Measurements from ENCODE around the gene DYNLT2B. TPM values are rescaled to one million over a fixed set of nuclear protein-coding genes. Genes with fewer than 3 reads are reported as not detected.
A peak's percentile ranks its signal among the peaks of the same experiment; 100 is the strongest.

Gene DYNLT2B
- total and polyA plus RNA-seq, 3 donors from 2014 or later: 19.4 to 59.7 (median 29.1) TPM

DNA sequence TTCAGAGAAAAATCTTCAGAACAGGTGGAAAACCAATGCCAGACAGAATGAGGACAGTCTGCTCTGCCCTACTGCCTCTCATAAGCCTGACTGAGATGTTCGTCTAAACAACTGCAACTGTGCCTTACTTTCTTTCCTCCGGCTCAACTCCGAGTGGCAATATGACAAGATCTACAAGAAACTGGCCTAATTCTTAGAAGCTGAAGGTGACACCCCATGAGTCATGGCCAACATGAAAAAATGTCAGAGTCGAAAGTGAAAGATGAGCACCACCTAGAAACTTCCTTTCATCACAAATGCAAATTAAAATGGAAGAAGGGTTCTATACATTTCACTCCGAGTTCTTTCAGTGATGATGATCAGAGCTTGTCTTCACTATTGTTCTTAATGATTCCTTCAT is 43.5 kb downstream of the DYNLT2B start:
- H3K9me3 ChIP-seq: no peaks in the 10 kb centered on the region
- DNase-seq: no peak
- TF ChIP-seq POLR2A (IDR thresholded peaks at IDR 0.05): no peak
- TF ChIP-seq, protein P1, sequence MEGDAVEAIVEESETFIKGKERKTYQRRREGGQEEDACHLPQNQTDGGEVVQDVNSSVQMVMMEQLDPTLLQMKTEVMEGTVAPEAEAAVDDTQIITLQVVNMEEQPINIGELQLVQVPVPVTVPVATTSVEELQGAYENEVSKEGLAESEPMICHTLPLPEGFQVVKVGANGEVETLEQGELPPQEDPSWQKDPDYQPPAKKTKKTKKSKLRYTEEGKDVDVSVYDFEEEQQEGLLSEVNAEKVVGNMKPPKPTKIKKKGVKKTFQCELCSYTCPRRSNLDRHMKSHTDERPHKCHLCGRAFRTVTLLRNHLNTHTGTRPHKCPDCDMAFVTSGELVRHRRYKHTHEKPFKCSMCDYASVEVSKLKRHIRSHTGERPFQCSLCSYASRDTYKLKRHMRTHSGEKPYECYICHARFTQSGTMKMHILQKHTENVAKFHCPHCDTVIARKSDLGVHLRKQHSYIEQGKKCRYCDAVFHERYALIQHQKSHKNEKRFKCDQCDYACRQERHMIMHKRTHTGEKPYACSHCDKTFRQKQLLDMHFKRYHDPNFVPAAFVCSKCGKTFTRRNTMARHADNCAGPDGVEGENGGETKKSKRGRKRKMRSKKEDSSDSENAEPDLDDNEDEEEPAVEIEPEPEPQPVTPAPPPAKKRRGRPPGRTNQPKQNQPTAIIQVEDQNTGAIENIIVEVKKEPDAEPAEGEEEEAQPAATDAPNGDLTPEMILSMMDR (IDR thresholded peaks at IDR 0.05): no peak
- peaks cover 7% of the 10 kb centered on the region for H3K4me1 ChIP-seq
- no peaks in the 10 kb centered on the region for H3K27me3 ChIP-seq
- H3K4me3 ChIP-seq: no peak overlapping the region
- WGBS, 2 donors: 70 to 90% methylated on average over 5 of the region's 5 CpGs
- no peaks in the 10 kb centered on the region for H3K36me3 ChIP-seq (ENCODE audit: low read depth, missing control alignments)
- no peak overlapping the region for H3K27ac ChIP-seq
- intact Hi-C loops (cut with DNase I; ENCODE audit: low total_unique reads): no loop called here

DNA sequence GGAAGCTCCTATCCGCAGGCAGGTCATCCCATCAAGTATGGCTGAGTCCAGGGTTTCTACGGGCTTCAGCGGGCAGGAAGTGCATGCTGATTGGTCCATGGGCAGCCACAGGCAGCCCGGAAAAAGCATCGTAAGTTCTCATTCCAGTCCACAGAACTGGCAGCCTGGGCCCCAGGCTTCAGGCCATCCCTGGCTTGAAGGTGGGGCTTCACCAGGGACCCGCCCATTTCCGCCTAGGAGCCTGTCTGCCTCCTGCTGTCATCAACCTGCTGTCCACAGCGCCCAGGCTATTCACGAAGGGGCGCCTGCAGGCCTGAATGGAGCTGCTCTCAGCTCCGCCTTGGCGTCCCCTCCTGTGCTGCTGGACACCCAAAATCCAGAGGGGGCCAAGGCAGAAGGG is 44.4 kb downstream of the DYNLT2B start:
- intact Hi-C loops (cut with DNase I; ENCODE audit: low total_unique reads): no loop called here

GRCh38 chr3:196272826-196273225 is 45.2 kb downstream of the DYNLT2B start:
- Histone ChIP-seq H3K4me3 (peak overlapping the region in 1 of 2 donors; percentile 13), H3K9me3 (no peaks in the 10 kb centered on the region), H3K27ac (no peak overlapping the region), H3K4me1 (peaks cover 7% of the 10 kb centered on the region), H3K36me3 (ENCODE audit: low read depth, missing control alignments) (no peaks in the 10 kb centered on the region), H3K27me3 (no peaks in the 10 kb centered on the region)
- TF ChIP-seq, protein P1 (IDR thresholded peaks at IDR 0.05): no peak
- TF ChIP-seq POLR2A (IDR thresholded peaks at IDR 0.05): no peak
- no peak for DNase-seq
- WGBS, 2 donors: 66 to 92% methylated on average over 11 to 12 of the region's 14 CpGs
- intact Hi-C loops (cut with DNase I; ENCODE audit: low total_unique reads): no loop called here

More for the DNA sequence above, 44.4 kb downstream of the DYNLT2B start:
- Histone ChIP-seq H3K27ac (no peak overlapping the region), H3K4me3 (peak overlapping the region in 1 of 2 donors; percentile 13), H3K27me3 (no peaks in the 10 kb centered on the region), H3K4me1 (peaks cover 3% of the 10 kb centered on the region), H3K36me3 (ENCODE audit: low read depth, missing control alignments) (no peaks in the 10 kb centered on the region), H3K9me3 (no peaks in the 10 kb centered on the region)
- no peak for TF ChIP-seq POLR2A (IDR thresholded peaks at IDR 0.05)
- TF ChIP-seq, protein P1 (IDR thresholded peaks at IDR 0.05): no peak
- peak; percentile 40 for DNase-seq
- 61 to 91% methylated on average over 6 to 12 of the region's 12 CpGs for WGBS, 2 donors

DNA sequence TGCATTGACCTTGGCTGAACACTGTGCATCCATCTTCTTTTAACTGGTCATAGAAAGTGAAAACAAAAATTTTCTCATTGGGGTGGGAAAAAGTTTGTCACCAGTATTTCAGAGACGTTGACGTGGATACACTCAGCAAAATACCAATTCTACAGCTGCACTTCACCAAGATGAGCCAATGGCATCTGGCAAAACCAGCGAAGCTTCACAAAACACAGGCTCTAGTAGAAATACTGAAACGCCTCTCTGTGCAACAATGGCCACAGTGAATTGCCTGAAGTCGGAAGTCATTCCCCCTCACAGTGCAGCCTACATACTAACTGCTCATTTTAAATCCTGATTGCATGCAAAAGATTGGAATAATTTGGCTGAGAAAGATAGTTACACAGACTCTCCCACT is 47.5 kb downstream of the DYNLT2B start:
- H3K4me1 ChIP-seq: peaks cover 7% of the 10 kb centered on the region
- H3K9me3 ChIP-seq: no peaks in the 10 kb centered on the region
- H3K27me3 ChIP-seq: no peaks in the 10 kb centered on the region
- WGBS, 2 donors: 95 to 96% methylated on average over 5 of the region's 5 CpGs
- intact Hi-C loops (cut with DNase I; ENCODE audit: low total_unique reads): no loop called here
- no peak for DNase-seq
- H3K36me3 ChIP-seq (ENCODE audit: low read depth, missing control alignments): no peaks in the 10 kb centered on the region
- TF ChIP-seq POLR2A (IDR thresholded peaks at IDR 0.05): no peak
- TF ChIP-seq, protein P1 (IDR thresholded peaks at IDR 0.05): no peak
- no peak overlapping the region for H3K27ac ChIP-seq
- no peak overlapping the region for H3K4me3 ChIP-seq

Measured in testis (tissue), 3 donors.